Fibroblast of lung (primary cell): ENCODE data around the gene XCL2.
"Not testable (repeated sequence)": the region's sequence is repeated elsewhere in the genome, so short reads cannot be mapped to it uniquely, and the experiment has no call there.

Experiments used
- CTCF ChIP-seq, 2 donors: IDR thresholded peaks in 1 of 2; conservative IDR thresholded peaks in 1 of 2; 1 replicate in 1 of 2; 2 replicates in 1 of 2; pipeline ENCODE4 v1.5.1; 2011 to 2012; ENCODE audit warnings: low read length in 2 of 2, control low read depth in 1 of 2, inconsistent platforms in 1 of 2, low read depth in 1 of 2, mild to moderate bottlenecking in 1 of 2
- EZH2 ChIP-seq: IDR thresholded peaks from 2 replicates; pipeline ENCODE4 v1.5.1; 2012; ENCODE audit warnings: low read length, control low read depth, mild to moderate bottlenecking; ENCODE audit errors: missing control alignments

- not testable (repeated sequence) for TF ChIP-seq CTCF (conservative IDR thresholded peaks at IDR 0.05 in 1 of 2, IDR thresholded peaks at IDR 0.05 in 1 of 2; ENCODE audit: low read depth in 1 of 2, low read length in 2 of 2); EZH2
Measured at GRCh38 chr1:168546553-168546895, 2.7 kb upstream of the XCL2 start.
